Measurements from ENCODE around the gene LCMT1. TPM values are rescaled to one million over a fixed set of nuclear protein-coding genes. Genes with fewer than 3 reads are reported as not detected.

Gene LCMT1
- total and polyA plus RNA-seq, 8 donors: 23.2 to 35.0 (median 30.2) TPM

DNA sequence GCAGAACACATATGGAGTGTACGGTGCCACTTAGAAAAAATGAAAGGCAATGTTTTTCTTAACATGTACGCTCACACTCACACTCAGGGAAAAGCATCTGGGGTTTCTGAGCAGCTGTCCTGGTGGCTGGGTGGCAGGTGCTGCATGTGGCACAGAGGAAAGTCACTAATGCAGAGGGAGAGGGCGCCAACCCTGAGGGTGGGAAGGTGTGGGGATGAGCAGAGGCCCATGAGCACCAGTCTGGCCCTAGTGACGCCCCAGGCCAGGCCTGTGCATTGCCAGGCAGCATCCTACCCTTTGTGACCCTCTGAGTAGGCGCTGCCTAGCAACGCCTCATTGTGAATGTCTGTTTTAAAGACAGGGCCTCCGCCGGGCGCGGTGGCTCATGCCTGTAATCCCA, 19.1 kb upstream of the LCMT1 start:
- DNase-seq (no peak), FAIRE-seq (no peak), ATAC-seq (no peak)
- intact Hi-C loops (cut with DNase I): no loop called here
- 77 to 88% methylated on average over 10 of the region's 10 CpGs for WGBS, 2 donors
- TF ChIP-seq, protein P1, sequence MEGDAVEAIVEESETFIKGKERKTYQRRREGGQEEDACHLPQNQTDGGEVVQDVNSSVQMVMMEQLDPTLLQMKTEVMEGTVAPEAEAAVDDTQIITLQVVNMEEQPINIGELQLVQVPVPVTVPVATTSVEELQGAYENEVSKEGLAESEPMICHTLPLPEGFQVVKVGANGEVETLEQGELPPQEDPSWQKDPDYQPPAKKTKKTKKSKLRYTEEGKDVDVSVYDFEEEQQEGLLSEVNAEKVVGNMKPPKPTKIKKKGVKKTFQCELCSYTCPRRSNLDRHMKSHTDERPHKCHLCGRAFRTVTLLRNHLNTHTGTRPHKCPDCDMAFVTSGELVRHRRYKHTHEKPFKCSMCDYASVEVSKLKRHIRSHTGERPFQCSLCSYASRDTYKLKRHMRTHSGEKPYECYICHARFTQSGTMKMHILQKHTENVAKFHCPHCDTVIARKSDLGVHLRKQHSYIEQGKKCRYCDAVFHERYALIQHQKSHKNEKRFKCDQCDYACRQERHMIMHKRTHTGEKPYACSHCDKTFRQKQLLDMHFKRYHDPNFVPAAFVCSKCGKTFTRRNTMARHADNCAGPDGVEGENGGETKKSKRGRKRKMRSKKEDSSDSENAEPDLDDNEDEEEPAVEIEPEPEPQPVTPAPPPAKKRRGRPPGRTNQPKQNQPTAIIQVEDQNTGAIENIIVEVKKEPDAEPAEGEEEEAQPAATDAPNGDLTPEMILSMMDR (IDR thresholded peaks at IDR 0.05): no peak
- no peaks in the 10 kb centered on the region for H3K27me3 ChIP-seq
- H3K36me3 ChIP-seq: no peaks in the 10 kb centered on the region
- no peak overlapping the region for H3K27ac ChIP-seq
- no peaks in the 10 kb centered on the region for H3K4me1 ChIP-seq
- H3K4me3 ChIP-seq: no peak overlapping the region
- no peaks in the 10 kb centered on the region for H3K9me3 ChIP-seq

DNA sequence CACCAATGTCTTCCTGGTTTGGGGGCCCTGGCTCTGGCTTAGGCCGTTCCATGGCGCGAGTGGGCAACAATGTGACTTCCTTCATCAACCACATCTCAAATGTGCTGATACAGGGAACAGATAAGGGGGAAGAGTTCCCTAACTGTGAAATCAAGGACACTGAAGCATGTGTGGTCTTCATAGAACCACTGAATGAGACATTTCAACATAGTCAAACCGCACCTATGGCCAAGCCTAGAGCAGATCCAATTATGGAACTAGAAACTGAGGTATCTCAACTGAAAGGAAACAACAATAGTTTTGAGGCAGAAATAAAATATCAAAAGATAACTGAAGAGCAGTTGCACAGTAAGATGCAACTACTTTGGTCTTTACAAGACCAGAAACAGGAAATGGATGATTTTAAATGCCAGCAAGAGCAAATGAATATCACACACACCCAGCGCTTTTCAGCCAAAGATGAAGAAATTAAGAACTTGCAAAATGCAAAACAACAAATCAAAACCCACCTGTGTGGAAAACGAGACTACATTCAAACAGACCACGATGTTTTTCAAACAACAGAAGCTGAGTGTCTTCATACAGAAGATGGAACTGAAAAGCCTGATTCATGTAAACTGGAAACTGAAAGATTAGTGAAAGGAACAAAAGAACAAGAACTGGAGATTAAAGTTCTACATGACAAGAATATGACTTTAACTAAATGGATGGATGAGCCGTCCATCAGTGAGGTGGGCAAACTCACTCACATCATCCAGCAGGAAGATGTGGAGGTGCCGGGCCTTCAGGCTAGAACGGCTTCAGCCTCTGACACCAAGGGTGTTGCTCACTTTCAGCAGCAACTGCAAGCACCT, 18.1 kb upstream of the LCMT1 start:
- no peak for ATAC-seq

DNA sequence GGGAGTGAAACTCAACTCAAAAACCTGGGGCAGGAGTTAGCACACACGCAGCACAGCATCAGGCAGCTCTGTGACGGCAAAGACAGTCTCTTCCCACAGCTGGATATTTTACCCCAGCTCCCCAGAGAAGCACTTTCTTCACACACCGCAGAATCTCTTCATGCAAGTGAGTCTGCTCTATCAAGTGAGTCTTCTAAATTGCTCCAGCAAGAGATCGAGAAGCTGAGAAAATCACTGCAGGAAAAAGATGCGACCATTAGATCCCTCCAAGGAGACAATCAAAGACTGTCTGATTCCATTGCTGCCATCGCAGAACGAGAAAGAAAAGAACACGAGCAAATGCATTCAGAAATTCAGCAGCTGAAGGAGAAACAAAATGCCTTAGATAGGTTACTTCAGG, 16.9 kb upstream of the LCMT1 start:
- H3K9me3 ChIP-seq: no peaks in the 10 kb centered on the region
- H3K4me3 ChIP-seq: no peak overlapping the region
- ATAC-seq: no peak
- intact Hi-C loops (cut with DNase I): no loop called here
- no peaks in the 10 kb centered on the region for H3K36me3 ChIP-seq
- no peak for FAIRE-seq
- TF ChIP-seq, protein P1 (IDR thresholded peaks at IDR 0.05): no peak
- no peaks in the 10 kb centered on the region for H3K4me1 ChIP-seq
- no peak overlapping the region for H3K27ac ChIP-seq
- no peak for DNase-seq
- no peaks in the 10 kb centered on the region for H3K27me3 ChIP-seq
- 61 to 66% methylated on average over 8 of the region's 8 CpGs for WGBS, 2 donors

More for the DNA sequence above, 18.1 kb upstream of the LCMT1 start:
- WGBS, 2 donors: 83 to 92% methylated on average over 10 of the region's 10 CpGs
- FAIRE-seq (no peak), DNase-seq (no peak)
- Histone ChIP-seq H3K4me1 (no peaks in the 10 kb centered on the region), H3K27me3 (no peaks in the 10 kb centered on the region), H3K4me3 (no peak overlapping the region), H3K27ac (no peak overlapping the region), H3K36me3 (no peaks in the 10 kb centered on the region), H3K9me3 (no peaks in the 10 kb centered on the region)
- TF ChIP-seq, protein P1 (IDR thresholded peaks at IDR 0.05): no peak
- intact Hi-C loops (cut with DNase I): no loop called here

DNA sequence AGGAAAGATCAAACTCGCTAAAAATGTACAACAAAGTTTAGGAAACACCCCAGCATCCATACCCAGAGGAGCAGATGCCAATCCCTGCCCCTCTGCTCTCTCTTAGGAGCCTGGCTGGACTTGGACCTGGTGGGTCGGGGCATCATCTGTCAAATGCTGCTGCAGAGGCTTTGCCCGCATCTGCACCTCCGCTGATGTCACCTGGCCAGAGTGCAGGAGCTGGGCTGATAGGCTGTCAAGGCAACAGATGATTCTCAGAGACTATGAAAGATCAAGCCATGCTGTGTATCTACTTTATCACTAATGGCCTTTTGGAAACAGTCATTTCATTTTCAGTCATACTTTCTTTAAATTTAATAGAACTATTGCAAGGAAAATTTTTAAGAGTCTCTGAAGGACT, 15.9 kb upstream of the LCMT1 start:
- Histone ChIP-seq H3K9me3 (no peaks in the 10 kb centered on the region), H3K4me3 (no peak overlapping the region), H3K36me3 (no peaks in the 10 kb centered on the region), H3K4me1 (no peaks in the 10 kb centered on the region), H3K27me3 (no peaks in the 10 kb centered on the region), H3K27ac (no peak overlapping the region)
- no peak for ATAC-seq
- 45 to 60% methylated on average over 4 of the region's 4 CpGs for WGBS, 2 donors
- no peak for FAIRE-seq
- intact Hi-C loops (cut with DNase I): no loop called here
- DNase-seq: no peak
- TF ChIP-seq, protein P1 (IDR thresholded peaks at IDR 0.05): no peak

DNA sequence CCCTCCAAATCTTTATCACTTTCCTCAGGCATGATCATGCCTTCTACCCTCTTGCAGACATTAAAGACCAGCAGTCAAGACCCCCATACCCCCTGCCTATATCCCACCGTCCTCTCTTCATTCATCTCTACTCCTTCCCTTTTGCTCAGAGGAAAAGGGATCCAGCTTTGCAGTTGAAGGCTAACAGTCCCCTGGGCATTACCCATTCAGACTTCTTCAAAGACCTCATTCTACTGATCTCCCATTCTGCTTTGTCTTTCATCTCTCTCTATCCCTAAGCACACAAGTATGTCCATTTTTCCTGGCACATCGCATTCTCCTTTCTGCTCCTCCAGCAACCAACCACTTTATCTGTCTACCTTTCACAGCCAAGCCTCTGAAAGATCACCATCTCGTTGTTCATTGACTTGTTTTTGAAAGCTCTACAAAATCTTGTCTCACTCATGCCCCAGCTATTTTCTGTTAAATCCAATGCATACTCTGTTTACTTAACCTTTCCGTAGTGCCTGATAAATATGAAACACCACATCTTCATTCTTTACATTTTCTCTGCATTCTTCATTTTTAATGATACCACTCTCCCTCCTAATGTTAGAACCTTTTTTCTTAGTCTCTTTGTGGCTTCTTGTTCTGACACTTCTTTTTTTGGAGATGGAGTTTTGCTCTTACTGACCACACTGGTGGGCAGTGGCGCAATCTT, 14.1 kb upstream of the LCMT1 start:
- DNase-seq (no peak), ATAC-seq (no peak), FAIRE-seq (no peak)
- 44 to 48% methylated on average over 5 of the region's 5 CpGs for WGBS, 2 donors
- intact Hi-C loops (cut with DNase I): no loop called here
- no peak overlapping the region for H3K4me3 ChIP-seq
- TF ChIP-seq, protein P1 (IDR thresholded peaks at IDR 0.05): no peak
- H3K9me3 ChIP-seq: no peaks in the 10 kb centered on the region
- no peaks in the 10 kb centered on the region for H3K27me3 ChIP-seq
- H3K36me3 ChIP-seq: no peaks in the 10 kb centered on the region
- H3K27ac ChIP-seq: no peak overlapping the region
- H3K4me1 ChIP-seq: no peaks in the 10 kb centered on the region

Measured in pancreas (tissue), 10 donors.